HG02759 (cell line): ENCODE results near the gene CNGA4.
"Not testable (repeated sequence)": the region's sequence is repeated elsewhere in the genome, so short reads cannot be mapped to it uniquely, and the experiment has no call there.

Experiments used
- ATAC-seq: cut with Tn5 transposase; IDR thresholded peaks from one replicate; pipeline ENCODE4 v1.9.1; 2021; ENCODE audit warnings: mild to moderate bottlenecking, moderate library complexity; ENCODE audit not compliant: unreplicated experiment

CNGA4 gene

DNA sequence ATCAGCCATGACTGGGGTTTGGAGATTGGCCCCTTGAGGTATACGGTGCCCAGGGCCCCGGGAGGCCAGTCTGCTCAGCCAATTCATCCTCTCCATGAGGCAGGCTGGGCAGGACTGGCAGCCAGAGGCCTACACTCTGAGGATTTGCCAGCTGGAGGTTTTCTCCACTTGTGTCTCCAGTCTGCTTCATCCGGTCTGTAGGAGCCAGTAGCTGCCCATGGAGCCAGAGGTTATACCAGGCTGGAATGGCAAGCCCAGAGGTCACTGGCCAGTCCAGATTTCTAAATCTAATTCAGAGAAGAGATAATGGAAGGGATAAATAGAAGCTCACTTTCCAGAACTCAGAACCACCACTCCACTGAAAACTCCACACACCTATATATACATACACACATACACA is 14.5 kb upstream of the CNGA4 start:
- no peak for ATAC-seq

DNA sequence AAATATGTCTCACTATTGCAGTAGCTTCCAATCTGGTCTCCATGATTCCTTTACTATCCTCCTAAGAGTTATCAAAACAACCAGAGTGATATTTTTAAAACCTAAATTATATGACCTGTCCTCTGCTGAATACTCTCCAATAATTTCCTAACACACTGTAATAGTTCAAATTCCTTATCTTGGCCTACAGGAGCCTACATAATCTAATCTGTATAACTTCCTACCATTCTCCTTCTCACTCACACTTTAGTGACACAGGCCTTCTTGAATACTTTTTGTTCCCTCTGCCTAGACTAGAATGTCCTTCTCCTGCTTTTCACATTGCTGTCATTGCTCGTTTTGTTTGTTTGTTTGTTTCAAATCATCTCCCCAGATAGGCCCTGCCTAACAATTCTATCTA is 13.9 kb upstream of the CNGA4 start:
- no peak for ATAC-seq

DNA sequence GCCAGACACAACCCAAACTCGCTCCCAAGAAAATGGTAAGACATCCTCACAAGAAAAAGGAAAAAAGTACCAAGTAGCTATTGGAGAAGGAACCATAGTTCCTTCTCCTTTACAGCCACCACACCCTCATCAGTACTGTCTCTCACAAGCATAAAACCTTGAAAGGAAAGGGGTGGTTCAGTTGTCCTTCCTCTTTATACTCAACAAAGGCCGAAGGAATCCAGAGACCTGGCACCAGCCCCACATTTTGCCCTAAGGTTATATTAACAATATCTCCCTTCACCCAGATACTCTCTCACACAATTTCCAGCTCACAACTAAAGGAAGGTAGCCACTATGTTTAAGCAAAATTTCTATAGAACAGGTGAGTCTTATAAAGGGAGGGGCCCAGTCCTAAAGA is 13.0 kb upstream of the CNGA4 start:
- no peak for ATAC-seq

DNA sequence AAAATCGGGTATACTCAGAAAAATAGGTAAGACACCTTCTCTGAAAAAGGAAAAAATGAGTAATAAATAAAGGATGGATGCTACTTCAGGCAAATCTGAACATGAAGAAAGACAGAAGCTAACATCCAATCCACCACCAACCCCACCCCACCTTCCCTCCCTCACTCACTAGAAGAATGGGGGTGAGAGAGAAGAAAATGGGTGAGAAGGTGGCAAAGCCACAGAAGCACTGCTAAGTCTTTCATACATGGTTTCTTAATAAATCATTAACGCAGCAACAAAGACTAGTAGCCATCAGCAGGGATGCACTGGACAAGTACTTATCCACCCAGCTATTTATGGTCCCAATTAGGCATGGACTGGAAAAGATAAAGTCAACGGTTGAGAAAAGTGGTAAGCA is 10.4 kb upstream of the CNGA4 start:
- ATAC-seq: no peak

DNA sequence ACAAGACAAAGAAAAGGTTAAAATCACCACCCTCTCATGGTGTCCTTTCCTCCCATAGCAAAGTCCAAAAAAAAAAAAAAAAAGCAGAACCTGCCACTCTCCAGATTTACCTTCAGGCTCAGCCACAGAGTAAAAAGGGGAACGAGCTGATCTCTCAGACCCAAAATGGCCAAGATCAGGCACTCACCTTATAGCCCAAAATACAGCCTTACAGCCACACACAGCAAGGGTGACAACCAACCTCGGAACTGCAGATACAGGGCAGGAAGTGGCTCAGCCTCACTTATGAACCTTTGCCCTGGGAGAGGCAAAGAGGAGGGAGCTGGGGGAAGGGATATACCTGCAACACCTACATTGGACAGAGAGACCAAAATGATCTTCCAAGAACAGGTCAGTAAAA is 9.0 kb upstream of the CNGA4 start:
- ATAC-seq: no peak

DNA sequence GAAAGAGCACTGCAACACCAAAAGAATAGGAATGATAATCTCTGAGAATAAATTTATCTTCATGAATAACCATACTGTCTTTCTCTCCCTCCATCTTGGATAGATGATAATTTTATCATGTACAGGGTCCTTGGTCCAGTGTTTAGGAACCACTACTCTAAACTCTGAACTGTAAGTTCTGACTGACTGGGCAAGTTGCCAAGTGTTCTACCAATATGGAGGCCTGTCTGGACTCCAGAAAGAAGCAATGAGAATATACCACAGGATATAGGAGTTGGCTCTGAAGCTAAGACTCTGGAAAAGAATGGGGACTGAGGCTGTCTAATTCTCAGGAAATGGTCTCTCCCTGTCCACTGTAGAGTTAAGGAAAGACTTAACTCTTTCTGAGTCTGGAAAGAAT is 6.0 kb upstream of the CNGA4 start:
- ATAC-seq: no peak

DNA sequence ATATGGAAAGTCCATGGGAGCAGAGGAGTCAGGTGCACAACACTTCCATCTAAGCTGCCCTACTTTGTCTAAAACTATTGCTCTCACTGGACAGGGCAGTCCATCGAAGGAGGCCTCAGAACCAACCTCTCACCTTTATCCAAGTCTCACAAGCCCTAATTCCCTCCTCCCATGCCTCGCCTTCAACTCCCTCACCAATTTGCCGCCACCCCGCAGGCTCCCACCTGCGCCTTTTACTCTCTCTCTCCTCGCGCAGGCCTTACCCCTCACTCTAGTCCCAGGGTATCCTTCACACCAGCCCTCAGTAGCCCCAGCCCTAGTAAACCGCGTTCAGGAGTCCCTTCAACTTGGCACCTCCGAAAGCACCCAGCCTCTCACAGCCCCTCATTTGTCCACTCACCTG is 4.9 kb upstream of the CNGA4 start:
- no peak for ATAC-seq

DNA sequence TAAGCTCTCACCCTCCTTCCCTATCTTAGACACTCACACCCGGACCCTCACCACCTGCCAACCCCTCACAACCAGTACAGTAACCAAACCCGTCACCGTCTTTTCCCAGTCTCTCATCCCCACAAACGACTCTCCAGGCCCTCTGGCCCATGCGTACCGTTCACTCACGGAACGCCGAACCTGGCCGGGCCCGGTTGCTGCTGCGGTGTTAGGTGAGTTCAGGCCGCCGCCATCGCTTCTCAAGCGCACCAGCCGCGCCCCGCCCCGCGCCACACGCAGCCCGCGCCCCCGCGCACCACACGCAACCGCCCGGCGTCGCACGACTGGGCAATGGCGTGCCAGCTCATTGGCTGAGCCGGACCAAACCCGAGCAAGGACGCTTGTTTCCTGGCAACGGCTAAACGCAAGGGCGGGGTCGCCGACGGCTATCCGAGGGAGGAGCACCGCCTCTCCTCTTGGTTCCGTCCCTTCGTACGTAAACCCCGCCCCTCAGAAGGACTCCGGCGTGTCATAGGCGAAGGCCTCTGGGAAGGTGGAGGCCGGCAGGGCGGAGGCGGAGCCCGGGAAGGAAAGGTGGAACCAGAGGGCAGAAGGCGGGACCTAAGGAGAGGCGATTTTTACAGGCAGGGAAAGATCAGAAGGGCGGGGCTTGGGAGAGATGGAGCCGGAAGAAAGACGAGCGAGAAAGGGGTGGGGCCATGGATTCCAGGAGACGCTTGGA is 4.3 kb upstream of the CNGA4 start, which contains the start of gene FHIP1B:
FHIP1B (minus strand) TSS at position 250 of the 721 bp plus-strand sequence. CDS start 10,120 bp downstream, outside the sequence.
- peak; percentile 93 for ATAC-seq

DNA sequence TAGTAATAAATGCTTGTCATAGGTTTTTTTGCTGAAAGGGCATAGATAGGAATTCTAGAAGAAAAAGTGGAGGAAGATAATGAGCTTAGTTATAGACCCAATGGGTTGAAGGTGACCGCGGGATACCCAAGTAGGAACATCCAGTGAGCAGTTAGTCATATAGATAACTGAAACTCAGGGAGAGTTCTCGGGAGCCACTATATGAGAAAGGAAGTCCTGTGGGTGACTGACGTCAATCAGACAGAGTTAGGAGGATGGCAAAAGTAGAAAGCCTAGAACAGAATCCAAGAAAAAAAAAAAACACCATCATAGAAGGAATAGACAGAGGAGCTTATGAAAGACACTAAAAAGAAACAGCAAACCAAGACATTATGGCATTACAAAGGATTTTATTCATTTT is 1.6 kb upstream of the CNGA4 start:
- ATAC-seq: no peak

DNA sequence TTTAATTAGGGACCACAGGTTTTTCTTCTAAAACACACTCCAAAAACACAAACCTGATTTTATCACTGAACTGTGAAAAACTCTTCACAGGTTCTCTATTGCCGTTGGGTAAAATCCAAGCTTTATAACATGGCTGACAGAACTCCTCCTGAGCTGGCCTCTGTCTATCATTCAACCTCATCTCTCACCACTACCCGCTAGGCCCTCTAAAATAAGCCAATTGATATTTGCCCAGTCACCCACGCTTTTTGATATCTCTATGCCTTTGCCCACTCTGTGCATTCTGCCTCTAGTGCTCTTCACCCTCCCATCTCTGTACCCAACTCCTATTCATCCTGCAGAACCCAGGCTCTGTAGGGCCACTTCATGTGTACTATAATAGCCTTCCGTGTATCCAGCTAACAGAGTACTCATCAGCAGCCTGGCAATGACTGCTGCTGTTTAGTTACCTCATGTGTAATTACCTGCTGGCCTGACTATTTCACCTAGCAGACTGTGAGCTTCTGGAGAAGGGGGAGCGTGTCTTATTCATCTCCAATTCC is 1.1 kb upstream of the CNGA4 start:
- no peak for ATAC-seq

DNA sequence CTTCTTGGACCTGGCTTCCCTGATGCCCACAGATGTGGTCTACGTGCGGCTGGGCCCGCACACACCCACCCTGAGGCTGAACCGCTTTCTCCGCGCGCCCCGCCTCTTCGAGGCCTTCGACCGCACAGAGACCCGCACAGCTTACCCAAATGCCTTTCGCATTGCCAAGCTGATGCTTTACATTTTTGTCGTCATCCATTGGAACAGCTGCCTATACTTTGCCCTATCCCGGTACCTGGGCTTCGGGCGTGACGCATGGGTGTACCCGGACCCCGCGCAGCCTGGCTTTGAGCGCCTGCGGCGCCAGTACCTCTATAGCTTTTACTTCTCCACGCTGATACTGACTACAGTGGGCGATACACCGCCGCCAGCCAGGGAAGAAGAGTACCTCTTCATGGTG is 1.2 kb downstream of the CNGA4 start:
- ATAC-seq: no peak

DNA sequence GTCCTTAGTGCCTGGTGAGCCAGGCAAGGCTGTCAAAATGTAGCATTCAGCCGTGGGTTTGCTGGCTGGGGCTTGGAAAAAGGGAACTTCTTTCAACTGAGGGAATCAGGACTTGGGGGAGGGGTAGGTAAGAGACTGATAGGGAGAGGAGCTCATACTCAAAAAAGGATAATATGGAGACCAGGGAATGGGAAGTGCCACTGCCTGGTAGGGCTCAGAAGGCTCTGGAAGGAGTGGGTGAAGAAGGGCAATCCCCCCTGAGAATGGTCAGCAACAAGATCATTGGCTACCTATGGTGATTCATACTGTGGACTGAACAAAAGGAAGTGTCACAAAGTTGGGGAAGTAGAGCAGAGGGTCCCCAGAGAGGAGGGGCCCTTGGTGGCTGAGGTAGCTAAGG is 1.9 kb downstream of the CNGA4 start:
- ATAC-seq: no peak

DNA sequence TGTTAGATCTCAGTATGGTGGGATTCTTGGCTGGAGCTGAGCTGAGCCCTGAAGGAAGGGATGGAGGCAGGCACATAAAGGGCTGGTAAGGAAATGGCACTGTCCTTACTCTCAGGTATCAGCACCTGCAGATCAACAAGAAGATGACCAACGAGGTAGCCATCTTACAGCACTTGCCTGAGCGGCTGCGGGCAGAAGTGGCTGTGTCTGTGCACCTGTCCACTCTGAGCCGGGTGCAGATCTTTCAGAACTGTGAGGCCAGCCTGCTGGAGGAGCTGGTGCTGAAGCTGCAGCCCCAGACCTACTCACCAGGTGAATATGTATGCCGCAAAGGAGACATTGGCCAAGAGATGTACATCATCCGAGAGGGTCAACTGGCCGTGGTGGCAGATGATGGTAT is 2.4 kb downstream of the CNGA4 start:
- no peak for ATAC-seq

DNA sequence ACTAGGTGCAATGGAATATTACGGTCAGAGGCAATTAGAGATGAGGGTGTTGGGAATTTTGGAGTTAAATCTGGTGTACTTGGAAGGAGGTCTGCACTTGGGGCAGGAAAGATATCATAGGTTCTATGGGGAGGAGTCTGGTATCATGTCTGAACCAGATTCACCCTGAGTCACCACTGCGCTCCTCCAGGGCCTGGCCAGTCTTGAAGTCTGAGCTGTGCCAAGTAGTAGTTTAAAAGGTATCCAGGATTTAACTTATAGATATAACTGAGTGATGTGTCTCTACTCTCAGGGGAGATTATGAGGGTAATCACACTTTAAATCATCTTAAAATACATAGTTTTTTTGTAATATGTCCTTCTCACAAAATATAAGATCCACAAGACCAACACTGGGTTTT is 6.6 kb downstream of the CNGA4 start:
- no peak for ATAC-seq

DNA sequence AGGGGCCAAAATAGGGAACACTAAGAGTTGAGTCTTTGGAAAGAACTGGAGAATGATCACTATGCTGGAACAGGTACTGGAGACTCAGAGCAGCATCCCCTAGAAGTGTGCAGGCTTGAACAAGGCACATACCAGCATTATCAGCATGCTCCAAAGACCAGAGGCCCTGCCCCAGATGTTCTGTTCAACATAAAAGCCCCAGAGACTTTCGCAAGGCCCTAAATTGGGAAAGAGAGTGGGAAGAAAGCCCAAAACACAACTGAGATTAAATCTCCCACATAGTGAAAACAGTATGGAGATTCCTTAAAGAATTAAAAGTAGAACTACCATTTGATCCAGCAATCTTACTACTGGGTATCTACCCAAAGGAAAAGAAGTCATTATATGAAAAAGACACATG is 9.4 kb downstream of the CNGA4 start:
- ATAC-seq: no peak

DNA sequence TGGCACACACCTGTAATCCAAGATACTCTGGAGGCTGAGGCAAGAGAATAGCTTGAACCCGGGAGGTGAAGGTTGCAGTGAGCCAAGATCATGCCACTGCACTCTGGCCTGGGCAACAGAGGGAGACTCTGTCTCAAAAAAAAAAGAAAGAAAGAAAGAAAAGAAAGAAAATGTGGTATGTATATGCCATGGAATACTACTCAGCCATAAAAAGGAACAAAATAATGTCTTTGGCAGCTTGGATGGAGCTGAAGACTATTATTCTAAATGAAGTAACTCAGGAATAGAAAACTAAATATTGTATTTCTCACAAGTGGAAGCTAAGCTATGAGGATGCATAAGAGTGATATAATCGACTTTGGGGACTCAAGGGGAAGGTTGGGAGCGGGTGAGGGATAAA is 10.0 kb downstream of the CNGA4 start:
- ATAC-seq: not testable (repeated sequence)

DNA sequence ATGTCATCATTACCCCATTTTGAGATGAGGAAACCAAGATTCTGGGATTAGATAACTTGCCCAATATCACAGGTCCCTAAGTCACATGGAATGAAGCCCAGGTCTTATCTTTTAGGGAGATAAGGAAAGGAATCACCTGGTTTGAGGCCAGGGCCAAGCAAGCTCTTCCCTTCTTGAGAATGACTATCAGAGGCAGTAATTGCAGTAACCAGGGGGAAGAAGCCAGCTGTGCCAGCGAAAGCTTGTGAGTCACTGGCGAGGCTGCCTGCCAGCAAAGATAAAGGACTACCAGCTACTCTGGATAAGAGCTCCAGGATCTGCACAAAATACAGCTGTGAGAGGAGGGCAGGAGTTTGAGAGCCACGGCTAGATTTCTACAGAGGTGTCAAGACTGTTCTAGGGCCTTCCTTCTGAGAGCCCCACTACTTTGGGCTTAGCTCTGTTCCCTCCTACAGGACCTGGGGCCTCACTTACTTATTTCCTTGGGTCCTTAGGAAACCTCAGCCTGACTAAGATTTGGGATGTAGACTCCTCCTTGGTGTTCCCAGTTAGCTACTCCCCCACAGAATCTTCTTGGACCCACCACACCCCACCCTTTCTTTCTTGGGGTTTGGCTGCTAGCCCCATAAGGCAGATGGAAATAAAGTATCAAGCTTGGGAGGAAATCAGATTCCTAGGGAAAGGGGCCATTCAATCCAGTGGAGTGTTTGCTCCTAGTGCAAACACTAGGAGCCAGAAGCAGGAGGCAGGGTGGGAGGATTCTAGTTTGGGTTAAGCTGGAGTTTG is 11.1 kb downstream of the CNGA4 start:
- ATAC-seq: no peak

DNA sequence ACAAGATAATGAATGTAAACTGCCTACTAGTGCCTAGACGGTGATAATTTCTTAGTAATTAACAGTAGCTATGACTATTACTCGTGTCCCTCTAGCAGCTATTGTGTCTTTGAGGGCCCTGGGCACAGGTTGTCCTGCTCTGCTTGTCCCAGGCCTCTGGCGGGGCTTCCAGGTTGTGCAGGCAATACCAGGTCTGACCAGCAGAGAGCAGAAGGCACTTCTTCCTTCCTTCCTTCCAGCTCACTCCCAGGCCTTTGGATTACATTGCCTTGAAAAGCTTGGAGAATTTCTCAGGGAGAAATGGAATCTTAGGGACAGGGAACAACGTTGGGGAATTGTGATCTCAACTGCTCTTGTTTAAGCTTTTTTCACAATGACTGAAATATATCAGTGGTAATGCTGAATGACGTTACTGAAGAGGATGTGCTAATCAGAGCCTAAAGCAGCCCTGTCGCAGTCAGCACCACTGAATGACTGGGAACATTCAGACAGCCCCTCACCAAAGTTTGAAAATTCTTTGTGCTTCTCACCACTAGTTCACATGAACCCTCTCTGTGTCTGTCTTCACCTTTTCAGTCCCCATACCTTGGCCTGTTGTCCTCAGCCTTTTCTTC is 12.3 kb downstream of the CNGA4 start:
- peak; percentile 71 for ATAC-seq

DNA sequence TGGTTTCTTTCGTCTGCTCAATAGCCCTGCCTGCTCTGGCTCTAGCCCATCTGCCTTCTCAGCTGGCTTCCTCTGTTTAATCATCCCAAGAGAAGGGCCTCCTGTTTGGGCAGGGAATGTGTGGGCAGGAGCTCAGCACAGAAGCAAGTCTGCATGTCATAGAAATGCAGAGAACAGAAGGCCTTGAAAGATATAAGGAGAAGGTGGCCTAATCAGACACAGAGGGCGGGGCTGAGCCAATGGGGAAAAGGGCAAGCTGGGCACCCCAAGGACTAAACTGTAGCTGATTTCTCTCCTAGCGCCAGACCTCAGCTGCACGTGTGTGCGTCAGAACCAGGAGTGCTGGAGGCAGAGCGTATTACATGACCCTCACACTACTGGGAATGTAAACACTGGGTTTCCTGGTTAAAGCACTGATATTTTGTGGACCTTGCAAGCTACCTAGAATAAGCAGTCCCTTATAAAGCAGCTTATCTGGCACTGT is 13.1 kb downstream of the CNGA4 start:
- ATAC-seq: no peak

DNA sequence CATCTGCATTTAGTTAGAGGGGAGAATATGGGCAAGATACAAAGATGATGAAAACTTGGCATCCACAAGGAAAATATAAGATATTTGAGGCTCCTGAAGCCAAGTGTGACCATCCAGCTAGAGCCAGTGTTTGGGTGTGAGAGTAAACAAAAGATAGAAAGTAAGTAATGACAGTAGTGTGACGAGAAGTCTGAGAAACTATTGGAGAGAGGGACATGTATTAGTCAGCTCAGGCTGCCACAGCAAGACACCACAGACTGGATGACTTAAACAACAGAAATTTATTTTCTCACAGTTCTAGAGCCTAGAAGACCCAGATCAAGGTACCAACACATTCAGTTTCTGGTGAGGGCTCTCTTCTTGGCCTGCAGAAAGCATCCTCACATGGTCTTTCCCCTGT is 14.3 kb downstream of the CNGA4 start:
- ATAC-seq: peak; percentile 74

DNA sequence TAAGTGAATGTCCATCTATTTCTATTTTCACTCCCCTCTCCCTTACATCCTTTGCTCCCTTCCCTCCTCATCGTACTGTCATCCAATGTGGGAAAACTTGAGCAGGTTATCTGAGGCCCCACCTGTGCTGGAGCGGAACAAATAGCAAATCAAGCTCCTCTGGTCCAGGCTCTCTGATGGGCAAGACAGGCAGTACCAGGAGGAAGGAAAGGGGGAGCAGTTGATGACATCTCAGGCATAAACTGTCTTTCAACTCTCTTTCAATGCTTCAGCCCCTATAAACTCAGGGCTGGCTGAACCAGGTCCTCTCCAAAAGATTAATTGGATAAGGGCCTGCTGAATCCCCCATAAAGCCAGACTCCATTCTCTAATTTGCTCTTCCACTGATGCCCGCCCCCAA is 19.3 kb downstream of the CNGA4 start:
- ATAC-seq: no peak
